Pancreas (tissue), 10 donors: ENCODE results near the gene ZC2HC1B. TPM values are rescaled to one million over a fixed set of nuclear protein-coding genes. Genes with fewer than 3 reads are reported as not detected.
"Not testable (repeated sequence)": the region's sequence is repeated elsewhere in the genome, so short reads cannot be mapped to it uniquely, and the experiment has no call there.

ENCODE experiments used
- ATAC-seq, 4 donors: fragments of 200-7000 bp; cut with Tn5 transposase; one replicate each; pipeline versions ENCODE4 v1.8.0 to v1.9.1; 2020; ENCODE audit warnings: mild to moderate bottlenecking in 4 of 4, moderate library complexity in 4 of 4
- DNase-seq, 6 donors: peaks; one replicate each; pipeline ENCODE4 v3.0.0-alpha.2; 2020
- FAIRE-seq: peaks from 2 replicates; lab custom pipeline; 2012; peaks lifted over from hg19 to GRCh38; lab: Jason Lieb, UNC
- H3K27ac ChIP-seq, 4 donors: fragments of 200-600 bp; sonication (generic); 1 replicate in 3 of 4; 2 replicates in 1 of 4; pipeline versions ENCODE4 v1.5.0 to v1.8.0; 2020
- H3K27me3 ChIP-seq, 4 donors: fragments of 200-600 bp; one replicate each; pipeline ENCODE4 v1.8.0; 2021
- H3K36me3 ChIP-seq, 3 donors: fragments of 200-600 bp; sonication (generic) in 1 of 3; one replicate each; pipeline versions ENCODE4 v1.5.0 to v1.8.0; 2020 to 2021
- H3K4me1 ChIP-seq, 3 donors: fragments of 200-600 bp; one replicate each; pipeline ENCODE4 v1.8.0; 2021
- H3K4me3 ChIP-seq, 4 donors: fragments of 200-600 bp; sonication (generic) in 2 of 4; one replicate each; pipeline versions ENCODE4 v1.5.0 to v1.8.0; 2020 to 2021
- H3K9me3 ChIP-seq, 4 donors: fragments of 200-600 bp; one replicate each; pipeline ENCODE4 v1.8.0; 2021
- CTCF ChIP-seq, 4 donors: fragments of 200-600 bp; sonication (generic) in 3 of 4; IDR thresholded peaks; one replicate each; pipeline versions ENCODE4 v1.5.0 to v1.8.0; 2021; ENCODE audit warnings: antibody characterized with exemption in 4 of 4
- WGBS, 2 donors: extraction: QIAGEN DNeasy Blood & Tissue Kit; methylation state at CpG; one replicate each; pipeline ENCODE4 v1.1.7; 2013; 5-methylcytosine and 5-hydroxymethylcytosine counted together
- intact Hi-C, 3 donors: fragments of 100-400 bp; cut with DNase I; formaldehyde crosslinking; loops; one replicate each; pipeline versions ENCODE4 v1.11.1 to v1.14.2; 2022
- polyA plus RNA-seq, 2 donors: library from polyadenylated mRNA; stranded (reverse); fragments of 200-250 nt; gene quantifications; one replicate each; pipeline ENCODE4 v1.2.3, GENCODE V29; 2013
- total RNA-seq, 6 donors: library from RNA; stranded (reverse); fragmentation: NEBNext Ultra II Directional in 4 of 6; extraction: Animal tissue kit (Norgen Biotek cat#: 25700) in 4 of 6; gene quantifications; one replicate each; pipeline versions ENCODE4 v1.2.1 to v1.2.4, GENCODE V29; 2021 to 2023
- donor health status: healthy with polysubstance abuse.
- donor health status: DM: no; HTN: no; CAD: no; lungs with moderate emphysema.
- donor health status: DM: no; HTN: no; CAD: no.
- donor health status: control.
- donor health status: control.
- donor health status: Bipolar disorder and iron deficiency.
- donor health status: DM: yes; HTN: yes; CAD: no.
- donor health status: DM: no; HTN: no; CAD: no.
- donor health status: DM: no; HTN: no; CAD: no.
- donor health status: DM: yes; HTN: yes; CAD: no.

The ZC2HC1B gene
- total and polyA plus RNA-seq, 8 donors = not detected

- Histone ChIP-seq H3K4me1 (peaks cover 0 to 8% (median 0%) of the 10 kb centered on the region in 3 donors), H3K9me3 (no peaks in the 10 kb centered on the region), H3K36me3 (peaks cover 0 to 19% (median 0%) of the 10 kb centered on the region in 3 donors), H3K27ac (peak overlapping the region; percentile 66 to 91 (median 87)), H3K4me3 (peak overlapping the region; percentile 69 to 97 (median 85)), H3K27me3 (no peaks in the 10 kb centered on the region)
- DNase-seq (no peak), FAIRE-seq (no peak), ATAC-seq (peak; percentile 41 to 65 (median 52))
- intact Hi-C loops = no loop called here
- no peak for TF ChIP-seq CTCF (IDR thresholded peaks at IDR 0.05)
- WGBS, 2 donors = 20 to 21% methylated on average over 7 of the region's 7 CpGs
Measured at GRCh38 chr6:143842461-143842901, 21.8 kb upstream of the ZC2HC1B start.

- no peaks in the 10 kb centered on the region for H3K9me3 ChIP-seq
- peaks cover 0 to 19% (median 0%) of the 10 kb centered on the region in 3 donors for H3K36me3 ChIP-seq
- peak within 1 kb of the TSS; percentile 69 to 97 (median 85) for H3K4me3 ChIP-seq
- H3K4me1 ChIP-seq = peaks cover 0 to 8% (median 0%) of the 10 kb centered on the region in 3 donors
- ATAC-seq (peak; percentile 99 to 100 (median 100)), FAIRE-seq (no peak), DNase-seq (peak; percentile 94 to 98 (median 96))
- TF ChIP-seq CTCF (IDR thresholded peaks at IDR 0.05) = no peak
- intact Hi-C loops = no loop called here
- 0% methylated on average over 64 of the region's 64 CpGs for WGBS, 2 donors
- H3K27me3 ChIP-seq = no peaks in the 10 kb centered on the region
- H3K27ac ChIP-seq = peak within 1 kb of the TSS; percentile 66 to 91 (median 87)
Measured at GRCh38 chr6:143842902-143843676, 21.2 kb upstream of the ZC2HC1B start, which contains the start of gene LTV1. LTV1 (plus strand) TSS chr6:143843338; CDS start chr6:143843478, 140 bp downstream.

GRCh38 chr6:143843677-143843999 is 20.6 kb upstream of the ZC2HC1B start:
- no peak for TF ChIP-seq CTCF (IDR thresholded peaks at IDR 0.05)
- intact Hi-C loops = no loop called here
- Histone ChIP-seq H3K4me1 (peaks cover 0 to 8% (median 0%) of the 10 kb centered on the region in 3 donors), H3K27ac (peak overlapping the region; percentile 66 to 91 (median 87)), H3K4me3 (peak overlapping the region; percentile 69 to 97 (median 85)), H3K36me3 (peaks cover 0 to 23% (median 0%) of the 10 kb centered on the region in 3 donors), H3K27me3 (no peaks in the 10 kb centered on the region), H3K9me3 (no peaks in the 10 kb centered on the region)
- FAIRE-seq (no peak), ATAC-seq (no peak), DNase-seq (no peak)
- WGBS, 2 donors = 1% methylated on average over 9 of the region's 9 CpGs

GRCh38 chr6:143844006-143844405 is 20.3 kb upstream of the ZC2HC1B start:
- peak overlapping the region; percentile 69 to 97 (median 85) for H3K4me3 ChIP-seq
- TF ChIP-seq CTCF (IDR thresholded peaks at IDR 0.05) = no peak
- peaks cover 0 to 8% (median 0%) of the 10 kb centered on the region in 3 donors for H3K4me1 ChIP-seq
- ATAC-seq (no peak), FAIRE-seq (no peak), DNase-seq (no peak)
- WGBS, 2 donors = 5 to 10% methylated on average over 4 of the region's 4 CpGs
- intact Hi-C loops = no loop called here
- no peaks in the 10 kb centered on the region for H3K9me3 ChIP-seq
- H3K27me3 ChIP-seq = no peaks in the 10 kb centered on the region
- H3K36me3 ChIP-seq = peaks cover 0 to 26% (median 0%) of the 10 kb centered on the region in 3 donors
- peak overlapping the region in 1 of 4 donors; percentile 90 for H3K27ac ChIP-seq

- no peak for FAIRE-seq
- no peak for DNase-seq
- Histone ChIP-seq H3K36me3 (peaks cover 0 to 35% (median 0%) of the 10 kb centered on the region in 3 donors), H3K4me1 (peaks cover 0 to 8% (median 0%) of the 10 kb centered on the region in 3 donors), H3K9me3 (no peaks in the 10 kb centered on the region), H3K4me3 (no peak overlapping the region), H3K27ac (no peak overlapping the region), H3K27me3 (no peaks in the 10 kb centered on the region)
- TF ChIP-seq CTCF (IDR thresholded peaks at IDR 0.05) = no peak
- no peak for ATAC-seq
- intact Hi-C loops = no loop called here
- WGBS, 2 donors = 88 to 95% methylated on average over 5 of the region's 5 CpGs
Measured at GRCh38 chr6:143845033-143845432, 19.2 kb upstream of the ZC2HC1B start.

GRCh38 chr6:143851706-143852105 is 12.6 kb upstream of the ZC2HC1B start:
- H3K36me3 ChIP-seq = peaks cover 0 to 56% (median 13%) of the 10 kb centered on the region in 3 donors
- DNase-seq, intact Hi-C loops, H3K4me3 ChIP-seq, FAIRE-seq, ATAC-seq, H3K4me1 ChIP-seq, H3K27me3 ChIP-seq, H3K27ac ChIP-seq, H3K9me3 ChIP-seq: not testable (repeated sequence)
- 98 to 99% methylated on average over 3 of the region's 3 CpGs for WGBS, 2 donors

- H3K27me3 ChIP-seq, DNase-seq, intact Hi-C loops, FAIRE-seq, H3K9me3 ChIP-seq, ATAC-seq, H3K27ac ChIP-seq, H3K4me1 ChIP-seq, H3K4me3 ChIP-seq: not testable (repeated sequence)
- WGBS, 2 donors = 98 to 100% methylated on average over 1 of the region's 1 CpG
- H3K36me3 ChIP-seq = peaks cover 6 to 67% (median 29%) of the 10 kb centered on the region in 3 donors
Measured at GRCh38 chr6:143855057-143855456, 9.2 kb upstream of the ZC2HC1B start.
